Esophagus muscularis mucosa (tissue), 4 donors: ENCODE data around the gene TACSTD2. TPM values are rescaled to one million over a fixed set of nuclear protein-coding genes. Genes with fewer than 3 reads are reported as not detected.

ENCODE experiments used
- DNase-seq: peaks from one replicate; pipeline ENCODE4 v3.0.0-alpha.2; 2017; ENCODE audit errors: extremely low spot score
- H3K27ac ChIP-seq, 4 donors: fragments of 200-600 bp; sonication (generic); replicated peaks in 1 of 4; 1 replicate in 3 of 4; 2 replicates in 1 of 4; pipeline ENCODE4 v1.5.1; 2016 to 2019; ENCODE audit warnings: mild to moderate bottlenecking in 1 of 4
- H3K27me3 ChIP-seq, 4 donors: fragments of 200-600 bp; sonication (generic); one replicate each; pipeline versions ENCODE4 v1.5.1 to v1.6.0; 2016 to 2019
- H3K36me3 ChIP-seq, 4 donors: fragments of 200-600 bp; sonication (generic); one replicate each; pipeline ENCODE4 v1.5.1; 2016 to 2019
- H3K4me1 ChIP-seq, 4 donors: fragments of 200-600 bp; sonication (generic); one replicate each; pipeline ENCODE4 v1.5.1; 2016 to 2019
- H3K4me3 ChIP-seq, 4 donors: fragments of 200-600 bp; sonication (generic); 1 replicate in 2 of 4; 2 replicates in 2 of 4; pipeline ENCODE4 v1.5.1; 2016 to 2019; ENCODE audit warnings: mild to moderate bottlenecking in 4 of 4, moderate library complexity in 1 of 4
- H3K9me3 ChIP-seq, 4 donors: fragments of 200-600 bp; sonication (generic); 1 replicate in 3 of 4; 2 replicates in 1 of 4; pipeline ENCODE4 v1.5.1; 2016 to 2019
- CTCF ChIP-seq, 3 experiments: fragments of 200-600 bp in 2 of 3; fragments of 450-650 bp in 1 of 3; sonication (generic) in 2 of 3; IDR thresholded peaks; one replicate each; pipeline ENCODE4 v1.5.1; 2017 to 2019; ENCODE audit warnings: antibody characterized with exemption in 3 of 3, mild to moderate bottlenecking in 2 of 3, moderate library complexity in 1 of 3
- EP300 ChIP-seq: sonication (generic); formaldehyde crosslinking; IDR thresholded peaks from one replicate; pipeline ENCODE4 v1.6.1; 2017; ENCODE audit warnings: antibody characterized with exemption
- POLR2A ChIP-seq: fragments of 450-650 bp; IDR thresholded peaks from one replicate; pipeline ENCODE4 v1.6.1; 2017; ENCODE audit warnings: antibody characterized with exemption, moderate library complexity, mild to moderate bottlenecking, low read depth
- POLR2AphosphoS5 ChIP-seq, 2 donors: sonication (generic); formaldehyde crosslinking; IDR thresholded peaks; one replicate each; pipeline ENCODE4 v1.6.1; 2017; ENCODE audit warnings: antibody characterized with exemption in 2 of 2
- WGBS: methylation state at CpG from one replicate; pipeline ENCODE4 v1.1.5; 2018; 5-methylcytosine and 5-hydroxymethylcytosine counted together
- intact Hi-C: fragments of 100-400 bp; cut with DNase I; formaldehyde crosslinking; loops from one replicate; pipeline ENCODE4 v1.15.1; 2023
- total RNA-seq, 4 donors: library from RNA; depleted of rRNA; stranded (reverse); fragments of >200 nt; gene quantifications; one replicate each; pipeline versions ENCODE4 v1.1.0 to v1.2.1, GENCODE V29; 2016

The TACSTD2 gene
- total RNA-seq, 4 donors from 2014 or later: 1.8 to 3.4 (median 2.3) TPM

GRCh38 chr1:58591806-58592205 lies 14.8 kb upstream of the TACSTD2 start:
- peaks cover 15 to 37% (median 28%) of the 10 kb centered on the region in 4 donors for H3K4me1 ChIP-seq
- no peak overlapping the region for H3K4me3 ChIP-seq
- no peak for DNase-seq
- WGBS: 83% methylated on average over 1 of the region's 1 CpG
- H3K9me3 ChIP-seq: no peaks in the 10 kb centered on the region
- no peak for TF ChIP-seq CTCF (IDR thresholded peaks at IDR 0.05)
- no peak for TF ChIP-seq POLR2A
- H3K27ac ChIP-seq: peak overlapping the region; percentile 66 to 73 (median 68)
- H3K36me3 ChIP-seq: no peaks in the 10 kb centered on the region
- intact Hi-C loops: no loop called here
- no peaks in the 10 kb centered on the region for H3K27me3 ChIP-seq

- H3K27me3 ChIP-seq: no peaks in the 10 kb centered on the region
- no peak overlapping the region for H3K27ac ChIP-seq
- H3K4me3 ChIP-seq: no peak overlapping the region
- no peak for TF ChIP-seq POLR2AphosphoS5 (IDR thresholded peaks at IDR 0.05)
- no peak for TF ChIP-seq EP300
- TF ChIP-seq POLR2A: no peak
- no peaks in the 10 kb centered on the region for H3K36me3 ChIP-seq
- intact Hi-C loops: no loop called here
- peaks cover 15 to 53% (median 41%) of the 10 kb centered on the region in 4 donors for H3K4me1 ChIP-seq
- no peak for DNase-seq
- no peaks in the 10 kb centered on the region for H3K9me3 ChIP-seq
Observed at GRCh38 chr1:58590019-58590418, 13.0 kb upstream of the TACSTD2 start.

- no peaks in the 10 kb centered on the region for H3K36me3 ChIP-seq
- H3K4me1 ChIP-seq: peaks cover 15 to 70% (median 56%) of the 10 kb centered on the region in 4 donors
- intact Hi-C loops: no loop called here
- TF ChIP-seq POLR2A (no peak), CTCF (IDR thresholded peaks at IDR 0.05) (no peak), EP300 (no peak), POLR2AphosphoS5 (IDR thresholded peaks at IDR 0.05) (no peak)
- no peak overlapping the region for H3K4me3 ChIP-seq
- H3K27me3 ChIP-seq: no peaks in the 10 kb centered on the region
- peak; percentile 72 for DNase-seq
- H3K27ac ChIP-seq: no peak overlapping the region
- no peaks in the 10 kb centered on the region for H3K9me3 ChIP-seq
- 72% methylated on average over 5 of the region's 5 CpGs for WGBS
Observed at GRCh38 chr1:58588396-58588795, 11.3 kb upstream of the TACSTD2 start.

- H3K4me1 ChIP-seq: peaks cover 9 to 65% (median 51%) of the 10 kb centered on the region in 4 donors
- H3K27ac ChIP-seq: no peak overlapping the region
- WGBS: 93% methylated on average over 2 of the region's 2 CpGs
- no peak overlapping the region for H3K4me3 ChIP-seq
- no peak for TF ChIP-seq CTCF (IDR thresholded peaks at IDR 0.05)
- TF ChIP-seq POLR2AphosphoS5 (IDR thresholded peaks at IDR 0.05): no peak
- TF ChIP-seq POLR2A: no peak
- no peak for TF ChIP-seq EP300
- intact Hi-C loops: no loop called here
- no peaks in the 10 kb centered on the region for H3K27me3 ChIP-seq
- no peak for DNase-seq
- H3K36me3 ChIP-seq: no peaks in the 10 kb centered on the region
- H3K9me3 ChIP-seq: no peaks in the 10 kb centered on the region
Observed at GRCh38 chr1:58587667-58588066, 10.6 kb upstream of the TACSTD2 start.

- no peaks in the 10 kb centered on the region for H3K27me3 ChIP-seq
- intact Hi-C loops: no loop called here
- no peaks in the 10 kb centered on the region for H3K9me3 ChIP-seq
- H3K27ac ChIP-seq: peak overlapping the region in 1 of 4 donors; percentile 58
- no peak overlapping the region for H3K4me3 ChIP-seq
- WGBS: 88% methylated on average over 4 of the region's 4 CpGs
- TF ChIP-seq EP300: no peak
- TF ChIP-seq POLR2AphosphoS5 (IDR thresholded peaks at IDR 0.05): no peak
- TF ChIP-seq POLR2A: no peak
- TF ChIP-seq CTCF (IDR thresholded peaks at IDR 0.05): no peak
- H3K4me1 ChIP-seq: peaks cover 0 to 51% (median 38%) of the 10 kb centered on the region in 4 donors
- no peak for DNase-seq
- no peaks in the 10 kb centered on the region for H3K36me3 ChIP-seq
Observed at GRCh38 chr1:58586271-58586670, 9.2 kb upstream of the TACSTD2 start.
